MCF 10A (cell line): ENCODE measurements around the gene EPHB1. TPM values are rescaled to one million over a fixed set of nuclear protein-coding genes. Genes with fewer than 3 reads are reported as not detected.

Source experiments
- BruUV-seq: library from RNA; stranded (reverse); fragments of 400-500 nt; replicated peaks from 2 replicates; lab custom pipeline; 2021; lab: Mats Ljungman, UMichigan
- CTCF ChIA-PET: fragments of 300-600 bp; sonication (Branson Sonifier 250); formaldehyde crosslinking; extraction: SDS; loops from one replicate; lab custom pipeline; 2021; ENCODE audit warnings: antibody characterized with exemption, inconsistent platforms; lab: Yijun Ruan, JAX
- POLR2A ChIA-PET: fragments of 300-600, 350-650 bp; sonication (Branson Sonifier 250); formaldehyde crosslinking; extraction: SDS; loops from one replicate; lab custom pipeline; 2020; ENCODE audit warnings: antibody characterized with exemption, inconsistent platforms; lab: Yijun Ruan, JAX
- DNase-seq: peaks from one replicate; pipeline ENCODE4 v3.0.0-alpha.2; 2018; ENCODE audit not compliant: unreplicated experiment
- H3K27ac Mint-ChIP-seq: one replicate; pipeline ENCODE4 v1.8.0; 2022; ENCODE audit warnings: mild to moderate bottlenecking, low read depth, mixed read lengths; ENCODE audit not compliant: unreplicated experiment
- H3K27me3 Mint-ChIP-seq: one replicate; pipeline ENCODE4 v1.8.0; 2022; ENCODE audit warnings: mixed read lengths; ENCODE audit not compliant: insufficient read depth, unreplicated experiment
- H3K36me3 Mint-ChIP-seq: one replicate; pipeline ENCODE4 v1.8.0; 2022; ENCODE audit warnings: mild to moderate bottlenecking, moderate library complexity, mixed read lengths; ENCODE audit not compliant: insufficient read depth, unreplicated experiment
- H3K4me1 Mint-ChIP-seq: one replicate; pipeline ENCODE4 v1.8.0; 2022; ENCODE audit warnings: mixed read lengths; ENCODE audit not compliant: insufficient read depth, unreplicated experiment
- H3K4me3 Mint-ChIP-seq: one replicate; pipeline ENCODE4 v1.8.0; 2022; ENCODE audit warnings: mild to moderate bottlenecking, moderate library complexity, mixed read lengths; ENCODE audit not compliant: unreplicated experiment
- H3K9me3 Mint-ChIP-seq: one replicate; pipeline ENCODE4 v1.8.0; 2022; ENCODE audit warnings: mixed read lengths; ENCODE audit not compliant: unreplicated experiment
- CTCF ChIP-seq: fragments of 200-600 bp; IDR thresholded peaks from one replicate; pipeline ENCODE4 v1.8.0; 2022; ENCODE audit warnings: antibody characterized with exemption, mild to moderate bottlenecking; ENCODE audit not compliant: unreplicated experiment
- intact Hi-C: fragments of 100-400 bp; cut with micrococcal nuclease; formaldehyde crosslinking; loops from 2 replicates; pipeline ENCODE4 v1.14.1; 2022
- total RNA-seq: library from RNA; stranded (reverse); gene quantifications from 2 replicates; pipeline ENCODE4 v1.2.3, GENCODE V29; 2022

EPHB1 gene
- total RNA-seq, 1 experiment from 2014 or later = not detected

GRCh38 chr3:135258916-135259315 lies 463.9 kb downstream of the EPHB1 start:
- BruUV-seq = no TSS peak
- no peak for DNase-seq
- H3K4me1 Mint-ChIP-seq = no peaks in the 10 kb centered on the region
- no peak overlapping the region for H3K4me3 Mint-ChIP-seq
- POLR2A ChIA-PET = no interaction called here
- no peaks in the 10 kb centered on the region for H3K27me3 Mint-ChIP-seq
- intact Hi-C loops = no loop called here
- H3K27ac Mint-ChIP-seq = no peak overlapping the region
- H3K9me3 Mint-ChIP-seq = peaks cover 28% of the 10 kb centered on the region
- H3K36me3 Mint-ChIP-seq = no peaks in the 10 kb centered on the region
- CTCF ChIA-PET = no interaction called here
- TF ChIP-seq CTCF = no peak

GRCh38 chr3:135260025-135260424 lies 465.0 kb downstream of the EPHB1 start:
- Mint-ChIP-seq H3K36me3 (no peaks in the 10 kb centered on the region), H3K9me3 (peaks cover 34% of the 10 kb centered on the region), H3K4me1 (no peaks in the 10 kb centered on the region), H3K4me3 (no peak overlapping the region), H3K27ac (no peak overlapping the region), H3K27me3 (no peaks in the 10 kb centered on the region)
- BruUV-seq = no TSS peak
- TF ChIP-seq CTCF = no peak
- intact Hi-C loops = no loop called here
- ChIA-PET POLR2A (no interaction called here), CTCF (no interaction called here)
- DNase-seq = no peak

- Mint-ChIP-seq H3K36me3 (no peaks in the 10 kb centered on the region), H3K9me3 (peaks cover 47% of the 10 kb centered on the region), H3K27me3 (no peaks in the 10 kb centered on the region), H3K4me3 (no peak overlapping the region), H3K27ac (no peak overlapping the region), H3K4me1 (no peaks in the 10 kb centered on the region)
- POLR2A ChIA-PET = no interaction called here
- intact Hi-C loops = no loop called here
- no peak for TF ChIP-seq CTCF
- CTCF ChIA-PET = no interaction called here
- no TSS peak for BruUV-seq
- no peak for DNase-seq
Measured at GRCh38 chr3:135261214-135261775, 466.2 kb downstream of the EPHB1 start.

GRCh38 chr3:135261916-135262315 lies 466.9 kb downstream of the EPHB1 start:
- no peak overlapping the region for H3K4me3 Mint-ChIP-seq
- no peak overlapping the region for H3K27ac Mint-ChIP-seq
- H3K4me1 Mint-ChIP-seq = no peaks in the 10 kb centered on the region
- CTCF ChIA-PET = no interaction called here
- H3K36me3 Mint-ChIP-seq = no peaks in the 10 kb centered on the region
- POLR2A ChIA-PET = no interaction called here
- no peak for TF ChIP-seq CTCF
- no peaks in the 10 kb centered on the region for H3K27me3 Mint-ChIP-seq
- intact Hi-C loops = no loop called here
- peaks cover 48% of the 10 kb centered on the region for H3K9me3 Mint-ChIP-seq
- BruUV-seq = no TSS peak
- no peak for DNase-seq
